ENCODE results near the gene LRMDA. TPM values are rescaled to one million over a fixed set of nuclear protein-coding genes. Genes with fewer than 3 reads are reported as not detected.
A peak's percentile ranks its signal among the peaks of the same experiment; 100 is the strongest.
"Not testable (repeated sequence)": the region's sequence is repeated elsewhere in the genome, so short reads cannot be mapped to it uniquely, and the experiment has no call there.

Gene LRMDA
- total RNA-seq, 1 experiment from 2014 or later, result 1.2 TPM

DNA sequence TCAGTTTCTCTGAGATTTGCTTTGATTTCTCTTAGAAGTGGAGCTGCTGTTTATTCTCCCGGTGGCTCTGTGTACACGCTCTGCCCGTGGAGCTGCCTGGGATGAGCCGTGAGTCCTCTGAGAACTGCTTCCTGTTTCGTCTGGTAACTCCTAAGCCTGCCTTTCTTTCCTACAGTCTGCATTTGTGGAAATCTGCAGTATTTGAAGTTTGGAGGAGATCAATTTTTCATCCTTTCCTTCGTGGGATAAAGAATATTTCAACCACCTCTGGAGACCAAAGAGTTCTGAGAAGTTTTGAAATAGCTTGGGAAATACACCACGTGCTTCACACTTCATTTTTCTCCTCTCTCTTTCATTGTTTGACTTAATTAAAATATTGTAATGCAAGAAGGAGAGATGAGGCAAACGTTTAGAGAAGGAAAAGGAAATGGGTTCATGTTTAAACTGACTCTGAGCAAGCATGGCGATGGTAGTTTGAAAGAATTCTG lies 311.9 kb downstream of the LRMDA start:
- POLR2A ChIA-PET (ENCODE audit: unreplicated experiment), result no interaction called here
- H4K20me1 ChIP-seq (ENCODE audit: low read length), result no peaks in the 10 kb centered on the region
- intact Hi-C loops (cut with micrococcal nuclease), result no loop called here
- CTCF ChIA-PET, result no interaction called here
- H3K9me3 ChIP-seq (ENCODE audit: low read length), result no peaks in the 10 kb centered on the region
- H3K27me3 ChIP-seq (ENCODE audit: low read length), result peaks cover 77% of the 10 kb centered on the region
- no peak overlapping the region for H2AFZ ChIP-seq (ENCODE audit: low read length)
- H3K79me2 ChIP-seq (ENCODE audit: low read length), result no peaks in the 10 kb centered on the region
- no peak for DNase-seq
- H3F3A ChIP-seq (ENCODE audit: low read length, unreplicated experiment), result no peaks in the 10 kb centered on the region
- H3K36me3 ChIP-seq (ENCODE audit: low read depth, low read length), result no peaks in the 10 kb centered on the region
- no peaks in the 10 kb centered on the region for H3K4me1 ChIP-seq (ENCODE audit: insufficient read depth, low read length)
- H3K27ac ChIP-seq (ENCODE audit: low read length), result no peak overlapping the region
- H3K9ac ChIP-seq (ENCODE audit: low read length), result no peak overlapping the region
- ATAC-seq, result no peak
- no peak overlapping the region for H3K4me2 ChIP-seq (ENCODE audit: low read length)
- no TSS peak for BruUV-seq (replicated peaks)
- TF ChIP-seq EZH2 (IDR thresholded peaks at IDR 0.05; ENCODE audit: low read length, unreplicated experiment) (no peak), EZH2phosphoT487 (IDR thresholded peaks at IDR 0.05; ENCODE audit: borderline replicate concordance, low read length) (no peak), CTCF (conservative IDR thresholded peaks at IDR 0.05; ENCODE audit: low read depth, low read length) (no peak)
- H3K4me3 ChIP-seq (ENCODE audit: low read length), result no peak overlapping the region
- no peaks in the 10 kb centered on the region for H3K9me2 ChIP-seq (replicated peaks; ENCODE audit: low read length)

DNA sequence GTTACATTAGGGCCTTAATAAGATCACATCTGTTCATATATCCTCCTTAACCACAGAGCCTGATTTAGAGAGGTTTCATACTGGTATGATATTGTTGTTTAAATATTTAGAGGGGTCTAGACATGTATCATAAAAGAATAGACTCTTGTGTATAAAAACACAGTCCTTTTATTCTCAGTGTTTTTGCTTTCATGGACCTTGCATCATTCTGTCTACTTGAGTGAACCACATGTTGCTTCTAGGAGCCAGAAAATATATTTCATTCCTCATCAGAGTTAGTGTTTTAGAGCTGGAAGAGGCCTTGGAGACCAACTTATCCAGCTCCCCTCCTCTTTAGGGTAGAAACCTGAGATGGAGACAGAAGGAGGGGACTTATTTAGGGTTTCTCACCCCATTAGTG lies 312.8 kb downstream of the LRMDA start:
- BruUV-seq (replicated peaks), result no TSS peak
- Histone ChIP-seq H3K9me3 (ENCODE audit: low read length) (no peaks in the 10 kb centered on the region), H3F3A (ENCODE audit: low read length, unreplicated experiment) (no peaks in the 10 kb centered on the region), H3K9me2 (replicated peaks; ENCODE audit: low read length) (no peaks in the 10 kb centered on the region), H3K4me2 (ENCODE audit: low read length) (no peak overlapping the region), H4K20me1 (ENCODE audit: low read length) (no peaks in the 10 kb centered on the region), H3K9ac (ENCODE audit: low read length) (no peak overlapping the region), H3K4me3 (ENCODE audit: low read length) (no peak overlapping the region), H2AFZ (ENCODE audit: low read length) (no peak overlapping the region), H3K4me1 (ENCODE audit: insufficient read depth, low read length) (no peaks in the 10 kb centered on the region), H3K36me3 (ENCODE audit: low read depth, low read length) (no peaks in the 10 kb centered on the region), H3K79me2 (ENCODE audit: low read length) (no peaks in the 10 kb centered on the region), H3K27ac (ENCODE audit: low read length) (no peak overlapping the region), H3K27me3 (ENCODE audit: low read length) (peaks cover 67% of the 10 kb centered on the region)
- ATAC-seq (no peak), DNase-seq (no peak)
- CTCF ChIA-PET, result no interaction called here
- POLR2A ChIA-PET (ENCODE audit: unreplicated experiment), result no interaction called here
- intact Hi-C loops (cut with micrococcal nuclease), result no loop called here
- TF ChIP-seq CTCF (conservative IDR thresholded peaks at IDR 0.05; ENCODE audit: low read depth, low read length) (no peak), EZH2 (IDR thresholded peaks at IDR 0.05; ENCODE audit: low read length, unreplicated experiment) (no peak), EZH2phosphoT487 (IDR thresholded peaks at IDR 0.05; ENCODE audit: borderline replicate concordance, low read length) (no peak)

GRCh38 chr10:75746356-75746755 lies 314.9 kb downstream of the LRMDA start:
- CTCF ChIA-PET, result interaction anchor here (0.6 kb wide), 1 partner anchor 178 kb away, joined by 3 read pairs; no protein-coding TSS in a partner anchor
- H3K4me3 ChIP-seq (ENCODE audit: low read length), result no peak overlapping the region
- no peaks in the 10 kb centered on the region for H3F3A ChIP-seq (ENCODE audit: low read length, unreplicated experiment)
- no peaks in the 10 kb centered on the region for H3K36me3 ChIP-seq (ENCODE audit: low read depth, low read length)
- no peak overlapping the region for H3K4me2 ChIP-seq (ENCODE audit: low read length)
- H3K9me2 ChIP-seq (replicated peaks; ENCODE audit: low read length), result no peaks in the 10 kb centered on the region
- TF ChIP-seq EZH2 (IDR thresholded peaks at IDR 0.05; ENCODE audit: low read length, unreplicated experiment) (no peak), CTCF (conservative IDR thresholded peaks at IDR 0.05; ENCODE audit: low read depth, low read length) (no peak), EZH2phosphoT487 (IDR thresholded peaks at IDR 0.05; ENCODE audit: borderline replicate concordance, low read length) (0 out of 2 replicates have a peak, but pooled peaks have one; percentile 24)
- H4K20me1 ChIP-seq (ENCODE audit: low read length), result no peaks in the 10 kb centered on the region
- peaks cover 48% of the 10 kb centered on the region for H3K27me3 ChIP-seq (ENCODE audit: low read length)
- H3K9me3 ChIP-seq (ENCODE audit: low read length), result no peaks in the 10 kb centered on the region
- no peaks in the 10 kb centered on the region for H3K4me1 ChIP-seq (ENCODE audit: insufficient read depth, low read length)
- no TSS peak for BruUV-seq (replicated peaks)
- POLR2A ChIA-PET (ENCODE audit: unreplicated experiment), result interaction anchor here (0.6 kb wide), 1 partner anchor 46 kb away, joined by 4 read pairs; no protein-coding TSS in a partner anchor
- intact Hi-C loops (cut with micrococcal nuclease), result no loop called here
- DNase-seq, result no peak
- H3K9ac ChIP-seq (ENCODE audit: low read length), result no peak overlapping the region
- H2AFZ ChIP-seq (ENCODE audit: low read length), result no peak overlapping the region
- ATAC-seq, result peak; percentile 45; the same call in 1 of the 2 replicates
- H3K79me2 ChIP-seq (ENCODE audit: low read length), result no peaks in the 10 kb centered on the region
- H3K27ac ChIP-seq (ENCODE audit: low read length), result no peak overlapping the region

DNA sequence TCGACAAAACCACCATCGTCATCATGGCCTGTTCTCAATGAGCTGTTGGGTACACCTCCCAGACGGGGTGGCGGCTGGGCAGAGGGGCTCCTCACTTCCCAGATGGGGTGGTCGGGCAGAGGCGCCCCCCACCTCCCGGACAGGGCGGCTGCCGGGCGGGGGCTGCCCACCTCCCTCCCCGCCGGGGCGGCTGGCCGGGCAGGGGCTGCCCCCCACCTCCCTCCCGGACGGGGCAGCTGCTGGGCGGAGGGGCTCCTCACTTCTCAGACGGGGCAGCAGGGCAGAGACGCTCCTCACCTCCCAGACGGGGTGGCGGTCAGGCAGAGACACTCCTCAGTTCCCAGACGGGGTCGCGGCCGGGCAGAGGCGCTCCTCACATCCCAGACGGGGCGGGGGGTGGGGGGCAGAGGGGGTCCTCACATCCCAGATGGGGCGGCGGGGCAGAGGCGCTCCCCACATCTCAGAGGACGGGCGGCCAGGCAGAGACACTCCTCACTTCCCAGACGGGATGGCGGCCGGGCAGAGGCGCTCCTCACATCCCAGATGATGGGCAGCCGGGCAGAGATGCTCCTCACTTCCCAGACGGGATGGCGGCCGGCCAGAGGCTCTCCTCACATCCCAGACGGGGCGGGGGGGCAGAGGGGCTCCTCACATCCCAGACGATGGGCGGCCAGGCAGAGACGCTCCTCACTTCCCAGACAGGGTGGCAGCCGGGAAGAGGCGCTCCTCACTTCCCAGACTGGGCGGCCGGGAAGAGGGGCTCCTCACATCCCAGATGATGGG lies 318.9 kb downstream of the LRMDA start:
- H3K27ac ChIP-seq (ENCODE audit: low read length); H3K36me3 ChIP-seq (ENCODE audit: low read depth, low read length); H3K4me2 ChIP-seq (ENCODE audit: low read length); ATAC-seq; H3K79me2 ChIP-seq (ENCODE audit: low read length); intact Hi-C loops (cut with micrococcal nuclease); BruUV-seq (replicated peaks); DNase-seq; H4K20me1 ChIP-seq (ENCODE audit: low read length); H3K9me3 ChIP-seq (ENCODE audit: low read length); H3F3A ChIP-seq (ENCODE audit: low read length, unreplicated experiment); H3K4me3 ChIP-seq (ENCODE audit: low read length); CTCF ChIA-PET; H3K9me2 ChIP-seq (replicated peaks; ENCODE audit: low read length); H3K4me1 ChIP-seq (ENCODE audit: insufficient read depth, low read length); H2AFZ ChIP-seq (ENCODE audit: low read length); H3K9ac ChIP-seq (ENCODE audit: low read length); POLR2A ChIA-PET (ENCODE audit: unreplicated experiment): not testable (repeated sequence)
- peaks cover 39% of the 10 kb centered on the region for H3K27me3 ChIP-seq (ENCODE audit: low read length)
